GM10266 (cell line): ENCODE measurements around the gene XG.
"Not testable (repeated sequence)": the region's sequence is repeated elsewhere in the genome, so short reads cannot be mapped to it uniquely, and the experiment has no call there.

Experiments used
- DNase-seq: peaks from one replicate; pipeline ENCODE4 v3.0.0; 2012; ENCODE audit errors: extremely low spot score
- CTCF ChIP-seq: IDR thresholded peaks from 2 replicates; pipeline ENCODE4 v1.5.1; 2012; ENCODE audit warnings: mild to moderate bottlenecking, low read depth; ENCODE audit not compliant: control insufficient read depth, insufficient read depth; ENCODE audit errors: missing control alignments

Gene XG

GRCh38 chrX:2733286-2733685 lies 18.6 kb upstream of the XG start:
- no peak for DNase-seq
- TF ChIP-seq CTCF: no peak

- no peak for TF ChIP-seq CTCF
- DNase-seq: no peak
These were observed 16.6 kb upstream of the XG start for GRCh38 chrX:2735270-2735669.

DNA sequence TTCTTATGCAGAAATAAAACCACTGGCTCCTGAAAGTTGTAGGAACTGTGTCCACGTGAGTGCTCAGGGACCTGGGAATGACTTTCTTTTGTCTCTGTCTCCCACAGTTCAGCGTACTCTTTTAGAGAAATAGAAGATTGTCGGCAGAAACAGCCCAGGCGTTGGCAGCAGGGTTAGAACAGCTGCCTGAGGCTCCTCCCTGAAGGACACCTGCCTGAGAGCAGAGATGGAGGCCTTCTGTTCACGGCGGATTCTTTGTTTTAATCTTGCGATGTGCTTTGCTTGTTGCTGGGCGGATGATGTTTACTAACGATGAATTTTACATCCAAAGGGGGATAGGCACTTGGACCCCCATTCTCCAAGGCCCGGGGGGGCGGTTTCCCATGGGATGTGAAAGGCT lies 11.2 kb upstream of the XG start:
- no peak for TF ChIP-seq CTCF

DNA sequence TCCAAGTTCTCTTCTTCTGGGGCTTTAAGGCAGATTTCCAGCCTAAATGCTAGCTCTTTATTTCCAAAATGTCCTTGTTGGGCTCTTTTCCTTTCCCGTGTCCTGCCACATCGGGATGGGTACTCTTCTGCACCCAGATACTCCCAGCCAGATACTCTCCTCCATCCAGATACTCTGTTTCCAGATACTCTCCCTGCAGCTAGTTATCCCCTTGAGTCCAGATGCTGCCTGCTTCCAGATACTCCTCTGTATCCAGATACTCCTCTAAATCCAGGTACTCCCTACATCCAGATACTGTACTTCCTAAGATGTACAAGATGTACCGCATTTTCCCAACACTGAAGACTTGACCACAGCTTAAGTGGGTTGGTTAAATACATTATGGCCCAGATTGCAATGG lies 10.5 kb upstream of the XG start:
- no peak for TF ChIP-seq CTCF
- no peak for DNase-seq

More for the DNA sequence above, 11.2 kb upstream of the XG start:
- no peak for DNase-seq

DNA sequence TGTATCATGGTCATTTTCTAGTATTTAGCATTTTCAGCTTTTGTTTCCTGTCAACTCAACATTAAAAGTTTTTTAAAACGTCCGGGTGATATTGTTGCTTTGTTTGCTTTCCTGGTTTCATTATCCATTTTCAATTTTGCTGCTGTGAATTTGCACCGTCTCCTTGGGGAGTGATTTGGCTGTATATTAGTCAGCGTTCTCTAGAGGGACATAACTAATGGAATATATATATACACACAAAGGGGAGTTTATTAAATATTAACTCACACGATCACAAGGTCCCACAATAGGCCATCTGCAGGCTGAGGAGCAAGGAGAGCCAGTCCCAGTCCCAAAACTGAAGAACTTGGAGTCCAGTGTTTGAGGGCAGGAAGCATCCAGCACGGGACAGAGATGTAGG lies 5.6 kb upstream of the XG start:
- DNase-seq: not testable (repeated sequence)

- TF ChIP-seq CTCF: no peak
- no peak for DNase-seq
These were observed 3.5 kb upstream of the XG start for GRCh38 chrX:2748171-2748814.

DNA sequence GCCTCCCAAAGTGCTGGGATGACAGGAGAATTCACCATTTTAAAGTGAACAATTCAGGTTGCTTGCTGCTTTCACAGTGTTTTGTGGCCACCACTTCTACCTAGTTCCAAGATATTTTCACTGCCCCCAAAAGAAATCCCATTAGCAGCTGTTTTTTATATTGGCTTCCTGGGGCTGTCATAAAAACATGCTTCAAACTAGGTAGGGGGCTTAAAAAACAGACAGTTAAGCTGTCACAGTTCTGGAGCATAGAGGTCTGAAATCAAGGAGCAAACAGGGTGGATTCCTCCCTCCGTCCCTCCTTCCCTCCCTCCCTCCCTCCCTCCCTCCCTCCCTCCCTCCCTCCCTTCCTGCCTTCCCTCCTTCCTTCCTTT lies 3.0 kb upstream of the XG start:
- no peak for DNase-seq

More for the DNA sequence above, 3.0 kb upstream of the XG start:
- TF ChIP-seq CTCF: no peak
